Body of pancreas (tissue), 4 donors: ENCODE data around the gene SLC51B.

Experiments used
- POLR2A ChIP-seq, 3 donors: fragments of 450-650 bp; IDR thresholded peaks; one replicate each; pipeline ENCODE4 v1.6.1; 2016; ENCODE audit warnings: antibody characterized with exemption in 3 of 3, mild to moderate bottlenecking in 2 of 3
- TF ChIP-seq, protein P1 (sequence below), 7 experiments: fragments of 450-650 bp in 4 of 7; fragments of 200-600 bp in 3 of 7; sonication (generic) in 3 of 7; IDR thresholded peaks; one replicate each; pipeline ENCODE4 v1.5.1; 2016 to 2019; ENCODE audit warnings: antibody characterized with exemption in 7 of 7

DNA sequence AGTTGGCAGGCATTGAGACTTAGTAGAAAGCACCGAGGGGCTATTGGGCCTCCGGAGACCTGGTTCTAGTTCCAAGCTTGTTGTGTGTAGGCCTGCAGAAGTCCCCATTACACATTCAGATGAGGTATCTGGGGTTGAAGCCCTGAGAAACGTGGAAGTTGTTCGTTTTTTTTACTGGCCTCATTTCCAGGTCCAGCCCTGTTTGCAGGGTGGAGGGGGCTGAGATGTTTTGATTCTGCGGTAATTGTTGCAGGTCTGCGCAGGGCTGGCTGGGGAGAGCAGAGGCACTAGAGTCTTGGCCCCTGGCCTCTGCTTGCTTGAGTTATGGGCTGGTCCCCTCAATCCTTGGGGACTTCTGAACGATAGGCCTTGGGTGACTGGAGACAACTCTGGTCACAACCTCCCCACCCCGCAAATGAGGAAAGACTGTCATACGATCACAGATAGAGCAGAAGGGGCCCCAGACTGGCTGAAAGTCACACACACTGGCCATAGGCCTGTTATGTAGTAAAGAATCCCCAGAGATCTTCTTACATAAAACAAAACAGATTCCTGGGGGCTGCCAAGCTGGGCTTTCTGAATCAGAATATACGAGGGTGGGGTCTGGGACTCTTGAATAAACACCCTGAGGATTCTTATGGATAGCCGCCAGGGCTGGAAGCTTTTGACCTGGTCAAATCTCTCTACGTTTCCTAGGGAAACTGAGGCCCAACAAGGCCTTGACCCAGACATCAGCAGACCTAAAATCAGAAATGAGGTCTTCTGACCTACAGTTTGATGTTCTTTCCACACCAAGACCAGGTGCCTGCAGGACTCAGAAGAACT is 47.0 kb downstream of the SLC51B start:
- TF ChIP-seq, protein P1, sequence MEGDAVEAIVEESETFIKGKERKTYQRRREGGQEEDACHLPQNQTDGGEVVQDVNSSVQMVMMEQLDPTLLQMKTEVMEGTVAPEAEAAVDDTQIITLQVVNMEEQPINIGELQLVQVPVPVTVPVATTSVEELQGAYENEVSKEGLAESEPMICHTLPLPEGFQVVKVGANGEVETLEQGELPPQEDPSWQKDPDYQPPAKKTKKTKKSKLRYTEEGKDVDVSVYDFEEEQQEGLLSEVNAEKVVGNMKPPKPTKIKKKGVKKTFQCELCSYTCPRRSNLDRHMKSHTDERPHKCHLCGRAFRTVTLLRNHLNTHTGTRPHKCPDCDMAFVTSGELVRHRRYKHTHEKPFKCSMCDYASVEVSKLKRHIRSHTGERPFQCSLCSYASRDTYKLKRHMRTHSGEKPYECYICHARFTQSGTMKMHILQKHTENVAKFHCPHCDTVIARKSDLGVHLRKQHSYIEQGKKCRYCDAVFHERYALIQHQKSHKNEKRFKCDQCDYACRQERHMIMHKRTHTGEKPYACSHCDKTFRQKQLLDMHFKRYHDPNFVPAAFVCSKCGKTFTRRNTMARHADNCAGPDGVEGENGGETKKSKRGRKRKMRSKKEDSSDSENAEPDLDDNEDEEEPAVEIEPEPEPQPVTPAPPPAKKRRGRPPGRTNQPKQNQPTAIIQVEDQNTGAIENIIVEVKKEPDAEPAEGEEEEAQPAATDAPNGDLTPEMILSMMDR (IDR thresholded peaks at IDR 0.05): no peak
- TF ChIP-seq POLR2A (IDR thresholded peaks at IDR 0.05): no peak
